HG02970 (cell line): ENCODE results near the gene SEC63.
"Not testable (repeated sequence)": the region's sequence is repeated elsewhere in the genome, so short reads cannot be mapped to it uniquely, and the experiment has no call there.

Experiments
- ATAC-seq: cut with Tn5 transposase; IDR thresholded peaks from one replicate; pipeline ENCODE4 v1.9.1; 2021; ENCODE audit warnings: mild to moderate bottlenecking, moderate library complexity, moderate number of reproducible peaks; ENCODE audit not compliant: unreplicated experiment, low FRiP score

SEC63 gene

GRCh38 chr6:107864226-107865127, 93.5 kb downstream of the SEC63 start:
- no peak for ATAC-seq

GRCh38 chr6:107862383-107862782, 95.6 kb downstream of the SEC63 start:
- no peak for ATAC-seq

- not testable (repeated sequence) for ATAC-seq
Measured at GRCh38 chr6:107860963-107861362, 97.0 kb downstream of the SEC63 start.

- ATAC-seq: not testable (repeated sequence)
Measured at GRCh38 chr6:107860144-107860543, 97.9 kb downstream of the SEC63 start.

GRCh38 chr6:107853230-107853629, 104.8 kb downstream of the SEC63 start:
- no peak for ATAC-seq

- no peak for ATAC-seq
Measured at GRCh38 chr6:107849325-107849724, 108.7 kb downstream of the SEC63 start.

- no peak for ATAC-seq
Measured at GRCh38 chr6:107847844-107848802, 109.9 kb downstream of the SEC63 start.

GRCh38 chr6:107846262-107846795, 111.7 kb downstream of the SEC63 start:
- ATAC-seq: no peak

GRCh38 chr6:107845777-107846176, 112.2 kb downstream of the SEC63 start:
- no peak for ATAC-seq

GRCh38 chr6:107843400-107843799, 114.6 kb downstream of the SEC63 start:
- no peak for ATAC-seq

- ATAC-seq: no peak
Measured at GRCh38 chr6:107841275-107841670, 116.7 kb downstream of the SEC63 start.

GRCh38 chr6:107840636-107841274, 117.3 kb downstream of the SEC63 start:
- ATAC-seq: no peak

- no peak for ATAC-seq
Measured at GRCh38 chr6:107833136-107833535, 124.9 kb downstream of the SEC63 start.

- no peak for ATAC-seq
Measured at GRCh38 chr6:107832151-107833056, 125.6 kb downstream of the SEC63 start.

GRCh38 chr6:107830060-107830459, 127.9 kb downstream of the SEC63 start:
- no peak for ATAC-seq

- ATAC-seq: no peak
Measured at GRCh38 chr6:107827541-107827940, 130.5 kb downstream of the SEC63 start.

GRCh38 chr6:107823047-107823557, 134.9 kb downstream of the SEC63 start:
- no peak for ATAC-seq

- ATAC-seq: no peak
Measured at GRCh38 chr6:107822176-107823046, 135.6 kb downstream of the SEC63 start.
